CD14-positive monocyte (primary cell): ENCODE results near the gene GALNT1. TPM values are rescaled to one million over a fixed set of nuclear protein-coding genes. Genes with fewer than 3 reads are reported as not detected.

Experiments
- DNase-seq, 3 donors: peaks; one replicate each; pipeline ENCODE4 v3.0.0-alpha.2; 2011 to 2022
- H2AFZ ChIP-seq: 2 replicates; pipeline ENCODE4 v1.6.0; 2012; ENCODE audit warnings: mild to moderate bottlenecking, low read depth, low read length, inconsistent platforms; ENCODE audit not compliant: insufficient read depth, poor library complexity, severe bottlenecking
- H3K27ac ChIP-seq, 2 donors: 1 replicate in 1 of 2; 2 replicates in 1 of 2; pipeline ENCODE4 v1.5.1; 2012 to 2013; ENCODE audit warnings: low read length in 2 of 2, control low read depth in 1 of 2, inconsistent platforms in 1 of 2, low read depth in 1 of 2, mild to moderate bottlenecking in 1 of 2
- H3K27me3 ChIP-seq, 2 donors: one replicate each; pipeline versions ENCODE4 v1.6.0 to v1.6.1; 2011 to 2013; ENCODE audit warnings: low read length in 2 of 2; ENCODE audit not compliant: control insufficient read depth in 2 of 2, insufficient read depth in 2 of 2
- H3K36me3 ChIP-seq, 2 donors: replicated peaks in 1 of 2; 1 replicate in 1 of 2; 2 replicates in 1 of 2; pipeline versions ENCODE4 v1.5.1 to v1.6.1; 2012 to 2013; ENCODE audit warnings: low read length in 2 of 2, control low read depth in 1 of 2, inconsistent platforms in 1 of 2, mild to moderate bottlenecking in 1 of 2; ENCODE audit not compliant: insufficient read depth in 2 of 2, control insufficient read depth in 1 of 2
- H3K4me1 ChIP-seq, 2 donors: 1 replicate in 1 of 2; 2 replicates in 1 of 2; pipeline versions ENCODE4 v1.5.1 to v1.6.1; 2012 to 2013; ENCODE audit warnings: low read length in 2 of 2, control low read depth in 1 of 2, inconsistent platforms in 1 of 2, mild to moderate bottlenecking in 1 of 2, moderate library complexity in 1 of 2; ENCODE audit not compliant: insufficient read depth in 2 of 2, control insufficient read depth in 1 of 2
- H3K4me2 ChIP-seq: replicated peaks from 2 replicates; pipeline ENCODE3; 2012; ENCODE audit warnings: low read length, moderate library complexity, mild to moderate bottlenecking; ENCODE audit not compliant: poor library complexity, severe bottlenecking; ENCODE audit errors: extremely low read depth
- H3K4me3 ChIP-seq, 3 experiments: fragments of 200-600 bp in 1 of 3; sonication (generic) in 1 of 3; replicated peaks in 1 of 3; 1 replicate in 2 of 3; 2 replicates in 1 of 3; pipeline ENCODE4 v1.5.1; 2011 to 2013; ENCODE audit warnings: low read length in 3 of 3, mild to moderate bottlenecking in 3 of 3, control low read depth in 2 of 3, low read depth in 2 of 3, inconsistent platforms in 1 of 3, moderate library complexity in 1 of 3
- H3K79me2 ChIP-seq: 2 replicates; pipeline ENCODE4 v1.6.0; 2012; ENCODE audit warnings: mild to moderate bottlenecking, control low read depth, inconsistent platforms, low read length, moderate library complexity; ENCODE audit not compliant: insufficient read depth
- H3K9ac ChIP-seq: 2 replicates; pipeline ENCODE4 v1.6.0; 2017; ENCODE audit warnings: low read length, mild to moderate bottlenecking; ENCODE audit not compliant: insufficient read depth, poor library complexity, severe bottlenecking
- H3K9me3 ChIP-seq, 2 donors: replicated peaks in 1 of 2; 1 replicate in 1 of 2; 2 replicates in 1 of 2; pipeline versions ENCODE4 v1.5.1 to v1.6.1; 2012 to 2013; ENCODE audit warnings: low read length in 2 of 2, control low read depth in 1 of 2; ENCODE audit not compliant: control insufficient read depth in 1 of 2, insufficient read depth in 1 of 2
- H4K20me1 ChIP-seq: 2 replicates; pipeline ENCODE4 v1.6.0; 2012; ENCODE audit warnings: mild to moderate bottlenecking, low read length, control low read depth, moderate library complexity; ENCODE audit not compliant: insufficient read depth
- H3K27ac Mint-ChIP-seq, 7 donors: one replicate each; pipeline ENCODE4 v1.8.0; 2020; ENCODE audit warnings: mild to moderate bottlenecking in 7 of 7, mixed read lengths in 7 of 7, moderate library complexity in 6 of 7, inconsistent platforms in 2 of 7
- H3K27me3 Mint-ChIP-seq, 3 donors: one replicate each; pipeline ENCODE4 v1.8.0; 2021 to 2022; ENCODE audit warnings: low read depth in 3 of 3, mild to moderate bottlenecking in 3 of 3, mixed read lengths in 3 of 3, moderate library complexity in 3 of 3, inconsistent platforms in 1 of 3
- H3K36me3 Mint-ChIP-seq, 2 donors: one replicate each; pipeline ENCODE4 v1.8.0; 2020; ENCODE audit warnings: mixed read lengths in 2 of 2, inconsistent platforms in 1 of 2, mild to moderate bottlenecking in 1 of 2
- H3K4me1 Mint-ChIP-seq: one replicate; pipeline ENCODE4 v1.8.0; 2020; ENCODE audit warnings: mild to moderate bottlenecking, mixed read lengths
- H3K4me3 Mint-ChIP-seq, 2 donors: one replicate each; pipeline ENCODE4 v1.8.0; 2020; ENCODE audit warnings: mild to moderate bottlenecking in 2 of 2, mixed read lengths in 2 of 2, moderate library complexity in 1 of 2
- H3K9me3 Mint-ChIP-seq, 7 donors: one replicate each; pipeline ENCODE4 v1.8.0; 2020 to 2022; ENCODE audit warnings: mixed read lengths in 7 of 7, mild to moderate bottlenecking in 6 of 7, moderate library complexity in 6 of 7, inconsistent platforms in 2 of 7
- CTCF ChIP-seq: fragments of 200-600 bp; IDR thresholded peaks from one replicate; pipeline ENCODE4 v1.8.0; 2022; ENCODE audit warnings: antibody characterized with exemption, mild to moderate bottlenecking
- WGBS: methylation state at CpG from one replicate; pipeline ENCODE4 v1.1.5; 2013; ENCODE audit warnings: missing lambda C conversion rate; ENCODE audit not compliant: insufficient coverage; 5-methylcytosine and 5-hydroxymethylcytosine counted together
- intact Hi-C, 2 donors: fragments of 100-400 bp; cut with micrococcal nuclease; formaldehyde crosslinking; loops; one replicate each; pipeline versions ENCODE4 v1.15.0 to v1.15.1; 2023
- polyA plus RNA-seq, 3 donors: library from polyadenylated mRNA; depleted of rRNA in 1 of 3; unstranded in 2 of 3; stranded (reverse) in 1 of 3; fragments of 300-500 nt in 2 of 3; fragments of >200 nt in 1 of 3; fragmentation: Illumina TruSeq in 2 of 3; gene quantifications; 1 replicate in 2 of 3; 2 replicates in 1 of 3; pipeline ENCODE4 v1.2.3, GENCODE V29; 2012 to 2021

Gene GALNT1
- polyA plus RNA-seq, 3 donors, result 16.8 to 58.5 (median 22.9) TPM

GRCh38 chr18:35688757-35689156, 107.2 kb downstream of the GALNT1 start:
- peaks cover 22 to 88% of the 10 kb centered on the region in 2 donors for H3K36me3 ChIP-seq
- H3K4me1 ChIP-seq, result no peaks in the 10 kb centered on the region
- H3K79me2 ChIP-seq, result no peaks in the 10 kb centered on the region

GRCh38 chr18:35689728-35690127, 108.2 kb downstream of the GALNT1 start:
- no peak for TF ChIP-seq CTCF
- H3K9me3 Mint-ChIP-seq, result no peaks in the 10 kb centered on the region
- Histone ChIP-seq H3K4me1 (no peaks in the 10 kb centered on the region), H3K27me3 (no peaks in the 10 kb centered on the region), H2AFZ (no peak overlapping the region), H4K20me1 (no peaks in the 10 kb centered on the region), H3K27ac (no peak overlapping the region), H3K36me3 (peaks cover 21 to 84% of the 10 kb centered on the region in 2 donors), H3K79me2 (no peaks in the 10 kb centered on the region), H3K4me3 (no peak overlapping the region), H3K9ac (no peak overlapping the region), H3K4me2 (no peak overlapping the region), H3K9me3 (no peaks in the 10 kb centered on the region)
- intact Hi-C loops, result no loop called here
- no peak overlapping the region for H3K27ac Mint-ChIP-seq
- H3K27me3 Mint-ChIP-seq, result no peaks in the 10 kb centered on the region
- no peak overlapping the region for H3K4me3 Mint-ChIP-seq
- H3K4me1 Mint-ChIP-seq, result no peaks in the 10 kb centered on the region
- H3K36me3 Mint-ChIP-seq, result peaks cover 29 to 32% of the 10 kb centered on the region in 2 donors
- WGBS, result 100% methylated on average over 1 of the region's 5 CpGs
- no peak for DNase-seq

More at GRCh38 chr18:35688757-35689156, 107.2 kb downstream of the GALNT1 start:
- Mint-ChIP-seq H3K27ac (peak overlapping the region in 1 of 7 donors; percentile 5), H3K36me3 (peaks cover 39 to 41% of the 10 kb centered on the region in 2 donors), H3K9me3 (no peaks in the 10 kb centered on the region), H3K27me3 (no peaks in the 10 kb centered on the region), H3K4me3 (no peak overlapping the region), H3K4me1 (no peaks in the 10 kb centered on the region)
- no peak for TF ChIP-seq CTCF
- Histone ChIP-seq H3K9ac (no peak overlapping the region), H3K4me2 (no peak overlapping the region), H2AFZ (no peak overlapping the region), H3K27me3 (no peaks in the 10 kb centered on the region), H3K9me3 (no peaks in the 10 kb centered on the region), H4K20me1 (no peaks in the 10 kb centered on the region), H3K4me3 (no peak overlapping the region), H3K27ac (no peak overlapping the region)
- DNase-seq, result no peak
- intact Hi-C loops, result no loop called here
- no CpG with 5 or more reads among the region's 1 CpG for WGBS
